KOPT-K1 (cell line): ENCODE results near the gene CYBC1.
"Not testable (repeated sequence)": the region's sequence is repeated elsewhere in the genome, so short reads cannot be mapped to it uniquely, and the experiment has no call there.

Source experiments
- H3K27ac ChIP-seq: fragments of 200-600 bp; sonication (generic); 2 replicates; pipeline ENCODE4 v1.5.1; 2016; ENCODE audit warnings: antibody characterized with exemption, mild to moderate bottlenecking, low read depth, low read length; ENCODE audit not compliant: poor library complexity, severe bottlenecking
- H3K36me3 ChIP-seq: fragments of 200-600 bp; sonication (generic); 2 replicates; pipeline ENCODE4 v1.5.1; 2017; ENCODE audit warnings: antibody characterized with exemption, mild to moderate bottlenecking, low read length, moderate library complexity; ENCODE audit not compliant: insufficient read depth
- H3K9me3 ChIP-seq: fragments of 200-600 bp; sonication (generic); 2 replicates; pipeline ENCODE4 v1.5.1; 2017; ENCODE audit warnings: antibody characterized with exemption, low read length, mild to moderate bottlenecking; ENCODE audit not compliant: insufficient read depth, poor library complexity, severe bottlenecking

The CYBC1 gene

GRCh38 chr17:82461827-82462524 lies 11.4 kb upstream of the CYBC1 start:
- Histone ChIP-seq H3K9me3 (no peaks in the 10 kb centered on the region), H3K27ac (no peak overlapping the region), H3K36me3 (peaks cover 73% of the 10 kb centered on the region)

DNA sequence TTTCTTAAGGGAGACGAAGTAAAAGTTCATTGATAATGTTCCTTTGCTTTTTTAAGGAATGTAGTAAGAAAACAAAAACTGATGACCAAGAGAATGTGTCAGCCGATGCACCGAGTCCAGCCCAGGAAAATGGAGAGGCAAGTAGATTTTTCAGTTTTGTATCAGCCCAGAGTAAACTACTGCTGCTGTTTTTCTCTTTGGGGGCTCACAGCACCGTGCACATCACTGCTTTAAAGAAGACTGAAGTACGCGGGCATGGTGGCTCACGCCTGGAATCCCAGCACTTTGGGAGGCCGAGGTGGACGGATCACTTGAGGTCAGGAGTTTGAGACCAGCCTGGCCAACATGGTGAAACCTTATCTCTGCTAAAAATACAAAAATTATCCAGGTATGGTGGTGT lies 9.4 kb upstream of the CYBC1 start:
- not testable (repeated sequence) for H3K27ac ChIP-seq, H3K9me3 ChIP-seq
- peaks cover 52% of the 10 kb centered on the region for H3K36me3 ChIP-seq

- H3K9me3 ChIP-seq: peaks cover 4% of the 10 kb centered on the region
- peak overlapping the region; percentile 93 for H3K27ac ChIP-seq
- peaks cover 43% of the 10 kb centered on the region for H3K36me3 ChIP-seq
Measured at GRCh38 chr17:82458885-82459424, 8.4 kb upstream of the CYBC1 start.

- peak within 1 kb of the TSS; percentile 93 for H3K27ac ChIP-seq
- peaks cover 36% of the 10 kb centered on the region for H3K36me3 ChIP-seq
- peaks cover 10% of the 10 kb centered on the region for H3K9me3 ChIP-seq
Measured at GRCh38 chr17:82458179-82458884, 7.8 kb upstream of the CYBC1 start, which contains the start of gene NARF. NARF (plus strand) TSS chr17:82458741; CDS start chr17:82458804, 63 bp downstream.

DNA sequence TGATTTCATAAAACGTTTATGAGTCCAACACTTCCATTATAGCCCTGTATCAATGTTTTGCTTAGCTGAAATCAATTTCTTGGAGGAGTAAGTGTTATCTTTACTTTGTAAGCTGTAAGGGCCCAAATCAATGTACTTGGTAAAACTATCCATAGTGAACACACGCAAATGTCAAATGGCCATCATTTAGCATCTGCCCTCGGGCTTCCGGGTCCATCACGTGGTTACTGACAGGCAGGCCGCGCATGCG lies 7.3 kb upstream of the CYBC1 start:
- H3K36me3 ChIP-seq: peaks cover 32% of the 10 kb centered on the region
- peak overlapping the region; percentile 93 for H3K27ac ChIP-seq
- H3K9me3 ChIP-seq: peaks cover 14% of the 10 kb centered on the region

- Histone ChIP-seq H3K9me3 (peaks cover 14% of the 10 kb centered on the region), H3K36me3 (peaks cover 26% of the 10 kb centered on the region), H3K27ac (peak overlapping the region; percentile 93)
Measured at GRCh38 chr17:82457073-82457928, 6.7 kb upstream of the CYBC1 start.

GRCh38 chr17:82453706-82454105 lies 3.2 kb upstream of the CYBC1 start:
- H3K9me3 ChIP-seq: peaks cover 14% of the 10 kb centered on the region
- H3K36me3 ChIP-seq, H3K27ac ChIP-seq: not testable (repeated sequence)

GRCh38 chr17:82453151-82453550 lies 2.6 kb upstream of the CYBC1 start:
- peaks cover 14% of the 10 kb centered on the region for H3K9me3 ChIP-seq
- not testable (repeated sequence) for H3K36me3 ChIP-seq, H3K27ac ChIP-seq

DNA sequence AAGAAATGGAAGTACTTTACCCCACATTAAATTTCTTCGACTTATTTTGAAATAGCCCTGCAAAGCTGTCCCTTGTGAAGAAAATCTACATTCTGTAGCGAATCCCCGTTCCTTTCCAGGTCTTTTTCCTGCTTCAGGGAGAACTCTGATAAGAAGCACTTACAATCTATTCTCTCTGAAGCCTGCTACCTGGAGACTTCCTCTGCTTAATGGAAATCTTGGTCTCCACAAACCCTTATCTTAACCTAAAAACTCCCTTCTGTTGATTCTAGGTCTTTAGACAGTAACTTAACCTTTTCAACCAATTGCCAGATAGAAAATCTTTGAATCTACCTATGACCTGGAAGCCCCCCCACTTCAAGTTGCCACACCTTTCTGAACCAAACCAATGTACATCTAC lies 1.6 kb upstream of the CYBC1 start:
- H3K36me3 ChIP-seq: peaks cover 8% of the 10 kb centered on the region
- H3K27ac ChIP-seq: no peak overlapping the region

DNA sequence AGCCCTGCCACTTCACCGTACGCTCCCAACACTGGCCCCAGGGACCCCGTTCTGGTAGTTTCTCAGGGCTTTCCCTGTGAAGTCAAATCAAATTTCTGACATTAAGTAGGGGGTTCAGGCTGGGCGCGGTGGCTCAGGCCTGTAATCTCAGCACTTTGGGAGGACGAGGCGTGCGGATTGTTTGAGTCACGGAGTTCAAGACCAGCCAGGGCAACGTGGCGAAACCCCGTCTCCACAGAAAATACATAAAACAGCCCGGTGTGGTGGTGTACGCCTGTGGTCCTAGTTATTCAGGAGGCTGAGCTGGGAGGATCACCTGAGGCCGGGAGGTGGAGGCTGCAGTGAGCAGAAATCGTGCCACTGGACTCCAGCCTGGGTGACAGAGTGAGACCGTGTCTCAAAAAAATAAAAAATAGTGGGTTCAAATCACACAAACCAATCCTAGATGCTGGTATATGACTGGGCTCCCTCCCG lies 632 bp downstream of the CYBC1 start:
- peaks cover 28% of the 10 kb centered on the region for H3K36me3 ChIP-seq
- H3K27ac ChIP-seq: peak overlapping the region; percentile 96
- H3K9me3 ChIP-seq: peaks cover 14% of the 10 kb centered on the region

More for the DNA sequence above, 1.6 kb upstream of the CYBC1 start:
- peaks cover 14% of the 10 kb centered on the region for H3K9me3 ChIP-seq

GRCh38 chr17:82449131-82449882 lies 1.2 kb downstream of the CYBC1 start:
- H3K36me3 ChIP-seq: peaks cover 34% of the 10 kb centered on the region
- peaks cover 14% of the 10 kb centered on the region for H3K9me3 ChIP-seq
- peak overlapping the region; percentile 96 for H3K27ac ChIP-seq

DNA sequence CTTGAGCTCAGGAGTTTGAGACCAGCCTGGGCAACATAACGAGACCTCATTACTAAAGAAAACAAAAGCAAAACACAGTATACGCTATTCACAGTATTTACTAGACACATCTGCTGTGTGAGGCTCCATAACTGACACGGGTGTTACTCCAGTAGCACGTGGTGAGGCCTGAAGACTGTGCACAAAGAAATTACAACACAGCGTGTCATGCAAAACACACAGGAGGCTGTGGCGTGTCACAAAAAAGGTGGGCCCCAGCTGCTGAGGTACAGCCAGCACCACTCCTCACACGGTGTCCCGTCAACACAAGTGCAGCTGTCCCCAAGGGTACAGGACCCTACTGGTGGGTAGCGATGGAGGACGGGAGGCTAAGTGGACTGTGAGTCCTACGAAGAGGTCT lies 2.7 kb downstream of the CYBC1 start:
- Histone ChIP-seq H3K36me3 (peaks cover 49% of the 10 kb centered on the region), H3K27ac (peak overlapping the region; percentile 30), H3K9me3 (no peaks in the 10 kb centered on the region)

GRCh38 chr17:82446649-82447048 lies 3.9 kb downstream of the CYBC1 start:
- peaks cover 61% of the 10 kb centered on the region for H3K36me3 ChIP-seq
- no peaks in the 10 kb centered on the region for H3K9me3 ChIP-seq
- H3K27ac ChIP-seq: no peak overlapping the region

GRCh38 chr17:82446124-82446523 lies 4.4 kb downstream of the CYBC1 start:
- H3K36me3 ChIP-seq: peaks cover 66% of the 10 kb centered on the region
- no peak overlapping the region for H3K27ac ChIP-seq
- no peaks in the 10 kb centered on the region for H3K9me3 ChIP-seq
